G401 (cell line): Measurements from ENCODE around the gene SMIM13. TPM values are rescaled to one million over a fixed set of nuclear protein-coding genes. Genes with fewer than 3 reads are reported as not detected.
"Not testable (repeated sequence)": the region's sequence is repeated elsewhere in the genome, so short reads cannot be mapped to it uniquely, and the experiment has no call there.

Source experiments
- DNase-seq: peaks from one replicate; pipeline ENCODE4 v3.0.0-alpha.2; 2015; ENCODE audit warnings: low spot score
- in situ Hi-C: cut with HindIII; loops from 2 replicates; pipeline ENCODE4 v1.10.0; 2016; ENCODE audit warnings: low sequenced_read_pairs, mixed read lengths
- total RNA-seq: library from RNA; depleted of rRNA; stranded (reverse); fragments of >200 nt; shearing (Covaris generic); gene quantifications from 2 replicates; pipeline ENCODE4 v1.2.3, GENCODE V29; 2014

Gene SMIM13
- total RNA-seq, 1 experiment from 2014 or later: 17.3 TPM

GRCh38 chr6:11111769-11112437 is 18.3 kb downstream of the SMIM13 start:
- DNase-seq: no peak
- in situ Hi-C loops: no loop called here

DNA sequence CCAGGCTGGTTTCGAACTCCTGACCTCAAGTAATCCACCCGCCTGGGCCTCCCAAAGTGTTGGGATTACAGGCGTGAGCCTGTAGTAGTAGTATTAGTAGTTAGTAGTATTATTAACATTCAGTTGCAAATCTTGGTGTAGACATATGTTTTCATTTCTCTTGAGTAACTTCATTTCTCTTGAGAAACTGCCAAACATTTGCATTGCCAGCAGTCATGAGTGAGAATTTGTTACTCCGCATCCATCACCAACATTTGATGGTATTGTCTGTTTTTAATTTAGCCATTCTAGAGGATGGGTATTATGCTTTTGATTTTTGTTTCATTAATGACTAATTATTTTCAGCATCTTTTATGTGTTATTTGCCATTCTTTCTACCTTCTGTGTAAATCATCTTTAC is 19.4 kb downstream of the SMIM13 start:
- in situ Hi-C loops: no loop called here
- peak; percentile 57 for DNase-seq

- DNase-seq, in situ Hi-C loops: not testable (repeated sequence)
Measured at GRCh38 chr6:11115808-11116536, 22.3 kb downstream of the SMIM13 start.

GRCh38 chr6:11120271-11121005 is 26.8 kb downstream of the SMIM13 start:
- in situ Hi-C loops: no loop called here
- DNase-seq: no peak

DNA sequence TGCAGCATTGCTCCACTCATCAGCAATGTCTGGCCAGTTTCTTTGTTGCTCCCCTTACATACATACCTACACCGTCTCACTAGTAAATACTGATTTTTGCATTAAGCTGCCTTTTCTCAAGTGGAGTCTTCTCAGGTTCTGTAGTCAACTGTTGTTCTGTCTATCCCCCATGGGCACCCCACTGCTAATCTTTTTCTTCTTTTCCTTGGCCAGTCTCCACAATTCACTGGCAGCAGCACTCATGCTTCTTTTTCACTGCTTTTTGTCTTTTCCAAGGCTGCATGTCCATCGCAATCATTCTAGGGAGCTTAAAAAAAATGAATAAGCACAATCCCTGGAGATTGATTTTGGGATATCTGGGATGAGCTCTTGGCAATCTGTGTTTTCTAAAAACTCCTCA is 28.2 kb downstream of the SMIM13 start:
- DNase-seq: no peak
- in situ Hi-C loops: no loop called here

- no peak for DNase-seq
- in situ Hi-C loops: no loop called here
Measured at GRCh38 chr6:11122380-11122779, 28.7 kb downstream of the SMIM13 start.

DNA sequence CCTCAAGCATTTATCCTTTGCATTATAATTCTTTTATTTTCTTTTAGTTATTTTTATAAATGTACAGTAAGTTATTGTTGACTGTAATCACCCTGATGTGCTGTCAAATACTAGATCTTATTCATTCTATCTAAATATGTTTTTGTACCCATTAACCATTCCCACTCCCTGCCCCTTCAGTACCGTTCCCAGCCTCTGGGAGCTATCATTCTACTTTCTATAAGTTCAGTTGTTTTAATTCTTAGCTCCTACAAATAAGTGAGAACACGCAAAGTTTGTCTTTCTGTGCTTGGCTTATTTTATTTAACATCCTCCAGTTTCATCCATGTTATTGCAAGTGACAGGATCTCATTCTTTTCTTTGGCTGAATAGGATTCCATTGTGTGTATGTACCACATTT is 30.3 kb downstream of the SMIM13 start:
- DNase-seq: no peak
- in situ Hi-C loops: no loop called here

DNA sequence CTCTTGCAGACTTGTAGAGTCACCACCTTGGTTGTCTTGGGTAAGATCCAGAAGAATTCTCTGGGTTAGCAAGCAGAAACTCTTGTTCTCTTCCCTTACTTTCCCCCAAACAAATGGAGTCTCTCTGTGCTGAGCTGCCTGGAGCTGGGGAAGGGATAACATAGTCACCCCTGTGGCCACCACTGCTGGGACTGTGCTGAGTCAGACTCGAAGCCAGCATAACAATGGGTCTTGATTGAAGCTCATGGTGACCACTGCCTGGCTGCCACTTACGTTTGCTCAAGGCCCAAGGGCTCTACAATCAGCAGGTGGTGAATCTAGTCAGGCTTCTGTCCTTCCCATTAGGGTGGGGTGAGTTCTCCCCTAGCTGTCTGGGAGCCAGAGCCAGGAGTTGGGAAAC is 33.2 kb downstream of the SMIM13 start:
- no peak for DNase-seq
- in situ Hi-C loops: no loop called here

GRCh38 chr6:11128608-11129007 is 35.0 kb downstream of the SMIM13 start:
- no peak for DNase-seq
- in situ Hi-C loops: no loop called here

DNA sequence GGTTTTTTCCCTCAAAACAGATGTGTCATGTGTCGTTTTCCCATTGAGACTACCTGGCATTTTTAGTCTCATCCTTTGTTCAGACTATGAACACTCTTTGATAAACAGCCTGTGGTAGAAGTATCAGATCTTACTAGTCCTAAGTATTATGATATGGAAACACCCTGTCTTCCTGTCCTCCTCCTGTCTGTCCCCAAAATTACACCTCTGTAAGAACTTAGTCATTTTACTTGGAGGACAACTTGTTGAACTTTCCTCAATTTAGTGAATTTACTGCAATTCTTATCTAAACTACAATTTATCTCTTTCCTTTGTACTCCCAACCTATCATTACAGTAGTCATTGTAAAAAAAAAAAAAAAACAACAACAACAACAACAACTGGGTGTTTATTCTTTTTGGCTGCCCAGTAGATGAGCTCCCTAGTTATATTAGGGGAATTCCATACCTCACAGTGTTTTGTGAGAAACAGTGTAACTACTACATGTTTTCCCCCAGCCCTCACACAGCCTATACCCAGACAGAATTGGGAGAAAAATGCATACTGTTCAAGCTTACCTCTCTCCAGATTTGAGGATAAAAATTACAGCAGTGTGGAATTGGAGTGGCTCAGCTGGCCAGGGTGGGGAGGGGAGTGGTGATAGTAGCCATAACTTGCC is 36.4 kb downstream of the SMIM13 start:
- DNase-seq: no peak
- in situ Hi-C loops: no loop called here

GRCh38 chr6:11130605-11131004 is 37.0 kb downstream of the SMIM13 start:
- DNase-seq: no peak
- in situ Hi-C loops: no loop called here

- in situ Hi-C loops: no loop called here
- no peak for DNase-seq
Measured at GRCh38 chr6:11132194-11132888, 38.7 kb downstream of the SMIM13 start.

GRCh38 chr6:11133281-11133680 is 39.6 kb downstream of the SMIM13 start:
- DNase-seq: no peak
- in situ Hi-C loops: no loop called here

GRCh38 chr6:11136809-11137208 is 43.2 kb downstream of the SMIM13 start:
- in situ Hi-C loops: no loop called here

DNA sequence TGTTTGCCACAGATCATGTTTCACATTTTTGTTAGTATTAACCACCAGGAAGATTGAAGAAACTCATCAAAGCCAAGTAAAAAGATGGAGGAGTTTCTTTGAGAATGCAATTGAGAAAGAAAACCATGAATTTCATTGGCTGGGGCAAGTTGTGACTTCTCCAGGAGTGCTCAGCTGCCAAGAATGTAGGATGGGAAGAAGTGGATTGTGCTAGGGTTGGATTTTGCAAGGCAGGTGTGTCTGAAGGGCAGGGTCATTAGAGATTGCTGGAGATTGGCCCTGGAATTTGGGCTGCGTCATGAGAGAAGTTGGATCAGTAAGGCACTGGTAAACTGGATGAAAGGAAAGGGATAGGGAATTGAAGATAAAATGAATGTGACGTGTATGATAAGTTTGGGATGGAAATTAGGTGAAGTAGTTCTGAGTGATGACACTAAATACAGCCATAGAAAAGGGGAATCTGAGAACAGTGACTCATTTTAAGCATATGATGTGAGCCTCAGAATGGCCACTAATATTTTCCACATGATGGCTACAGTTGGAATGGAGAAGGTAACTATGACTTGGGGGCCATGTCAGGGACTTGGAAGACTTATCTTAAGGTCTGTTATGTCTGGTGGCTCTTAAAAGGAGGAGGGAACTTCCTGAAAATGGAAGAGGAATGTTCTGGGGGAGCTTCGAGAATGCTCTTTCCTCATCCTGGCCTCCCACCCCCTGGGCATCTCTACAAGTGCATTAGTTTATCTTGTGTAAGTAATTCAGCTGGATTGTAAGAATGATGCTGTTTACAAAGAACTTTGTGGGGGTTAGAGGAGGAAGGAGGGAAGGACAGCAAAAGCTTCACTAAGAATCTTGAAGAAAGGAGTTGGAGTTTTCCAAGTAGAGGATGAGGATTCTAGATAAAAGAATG is 45.7 kb downstream of the SMIM13 start:
- in situ Hi-C loops: no loop called here
- no peak for DNase-seq

More at GRCh38 chr6:11136809-11137208, 43.2 kb downstream of the SMIM13 start:
- no peak for DNase-seq

GRCh38 chr6:11140056-11140455 is 46.4 kb downstream of the SMIM13 start:
- no peak for DNase-seq
- in situ Hi-C loops: no loop called here

GRCh38 chr6:11141295-11141694 is 47.7 kb downstream of the SMIM13 start:
- in situ Hi-C loops: no loop called here
- DNase-seq: no peak

GRCh38 chr6:11142296-11143027 is 48.8 kb downstream of the SMIM13 start:
- in situ Hi-C loops: no loop called here
- no peak for DNase-seq
